Breast epithelium (tissue), 3 donors: Measurements from ENCODE around the gene NPHP4.

Experiments used
- POLR2A ChIP-seq: fragments of 450-650 bp; IDR thresholded peaks from one replicate; pipeline ENCODE4 v1.6.1; 2016; ENCODE audit warnings: antibody characterized with exemption, mild to moderate bottlenecking, moderate library complexity
- POLR2AphosphoS5 ChIP-seq, 3 donors: sonication (generic); formaldehyde crosslinking; IDR thresholded peaks; one replicate each; pipeline ENCODE4 v1.6.1; 2017; ENCODE audit warnings: antibody characterized with exemption in 3 of 3
- TF ChIP-seq, protein P1 (sequence below), 3 donors: fragments of 450-650 bp; IDR thresholded peaks; one replicate each; pipeline ENCODE4 v1.5.1; 2016 to 2017; ENCODE audit warnings: antibody characterized with exemption in 3 of 3, mild to moderate bottlenecking in 3 of 3, moderate library complexity in 3 of 3

- TF ChIP-seq, protein P1, sequence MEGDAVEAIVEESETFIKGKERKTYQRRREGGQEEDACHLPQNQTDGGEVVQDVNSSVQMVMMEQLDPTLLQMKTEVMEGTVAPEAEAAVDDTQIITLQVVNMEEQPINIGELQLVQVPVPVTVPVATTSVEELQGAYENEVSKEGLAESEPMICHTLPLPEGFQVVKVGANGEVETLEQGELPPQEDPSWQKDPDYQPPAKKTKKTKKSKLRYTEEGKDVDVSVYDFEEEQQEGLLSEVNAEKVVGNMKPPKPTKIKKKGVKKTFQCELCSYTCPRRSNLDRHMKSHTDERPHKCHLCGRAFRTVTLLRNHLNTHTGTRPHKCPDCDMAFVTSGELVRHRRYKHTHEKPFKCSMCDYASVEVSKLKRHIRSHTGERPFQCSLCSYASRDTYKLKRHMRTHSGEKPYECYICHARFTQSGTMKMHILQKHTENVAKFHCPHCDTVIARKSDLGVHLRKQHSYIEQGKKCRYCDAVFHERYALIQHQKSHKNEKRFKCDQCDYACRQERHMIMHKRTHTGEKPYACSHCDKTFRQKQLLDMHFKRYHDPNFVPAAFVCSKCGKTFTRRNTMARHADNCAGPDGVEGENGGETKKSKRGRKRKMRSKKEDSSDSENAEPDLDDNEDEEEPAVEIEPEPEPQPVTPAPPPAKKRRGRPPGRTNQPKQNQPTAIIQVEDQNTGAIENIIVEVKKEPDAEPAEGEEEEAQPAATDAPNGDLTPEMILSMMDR (IDR thresholded peaks at IDR 0.05): no peak
- no peak for TF ChIP-seq POLR2A
- no peak for TF ChIP-seq POLR2AphosphoS5 (IDR thresholded peaks at IDR 0.05)
These were observed 79.0 kb downstream of the NPHP4 start for GRCh38 chr1:5913078-5913845.
